AG04449 (cell line): ENCODE results near the gene PPP6R1.

Source experiments
- CTCF ChIA-PET: fragments of 350-600 bp; formaldehyde crosslinking; extraction: SDS; loops from one replicate; lab custom pipeline; 2021; ENCODE audit warnings: antibody characterized with exemption; lab: Yijun Ruan, JAX
- POLR2A ChIA-PET: fragments of 400-600, 350-600 bp; formaldehyde crosslinking; extraction: SDS; loops from one replicate; lab custom pipeline; 2020; ENCODE audit warnings: antibody characterized with exemption, inconsistent platforms; lab: Yijun Ruan, JAX
- DNase-seq: peaks from one replicate; pipeline ENCODE4 v3.0.0-alpha.2; 2010; ENCODE audit warnings: low read depth, low spot score
- H3K4me3 ChIP-seq: 2 replicates; pipeline ENCODE4 v1.5.1; 2011; ENCODE audit warnings: low read depth, mild to moderate bottlenecking, control low read depth, low read length
- CTCF ChIP-seq: IDR thresholded peaks from one replicate; pipeline ENCODE4 v1.5.1; 2011; ENCODE audit warnings: mild to moderate bottlenecking, moderate library complexity, low read length, control low read depth, inconsistent platforms; ENCODE audit not compliant: insufficient read depth; ENCODE audit errors: missing control alignments

PPP6R1 gene

GRCh38 chr19:55265173-55265572, 6.4 kb upstream of the PPP6R1 start:
- CTCF ChIA-PET = no interaction called here
- DNase-seq = no peak
- TF ChIP-seq CTCF = no peak
- no peak overlapping the region for H3K4me3 ChIP-seq
- POLR2A ChIA-PET = no interaction called here

- no peak overlapping the region for H3K4me3 ChIP-seq
- ChIA-PET POLR2A (no interaction called here), CTCF (no interaction called here)
- no peak for TF ChIP-seq CTCF
- DNase-seq = no peak
Measured at GRCh38 chr19:55264531-55264930, 5.7 kb upstream of the PPP6R1 start.

GRCh38 chr19:55262359-55262758, 3.5 kb upstream of the PPP6R1 start:
- no peak overlapping the region for H3K4me3 ChIP-seq
- POLR2A ChIA-PET = interaction anchor here (1.0 kb wide), 1 partner anchor 16 kb away, joined by 3 read pairs; no protein-coding TSS in a partner anchor
- CTCF ChIA-PET = interaction anchor here (1.0 to 1.7 kb wide), 2 partner anchors 52 to 156 kb away, joined by 3 to 5 read pairs; no protein-coding TSS in a partner anchor
- DNase-seq = no peak
- no peak for TF ChIP-seq CTCF

GRCh38 chr19:55261671-55262126, 2.9 kb upstream of the PPP6R1 start:
- DNase-seq = no peak
- ChIA-PET CTCF (interaction anchor here (0.8 kb wide), 1 partner anchor 40 kb away, joined by 3 read pairs; no protein-coding TSS in a partner anchor), POLR2A (interaction anchor here (1.0 kb wide), 1 partner anchor 17 kb away, joined by 3 read pairs; no protein-coding TSS in a partner anchor)
- H3K4me3 ChIP-seq = no peak overlapping the region
- no peak for TF ChIP-seq CTCF

- H3K4me3 ChIP-seq = peak overlapping the region; percentile 52
- no peak for DNase-seq
- ChIA-PET CTCF (interaction anchor here (0.6 to 1.9 kb wide), 12 partner anchors 9 to 208 kb away, joined by 3 to 7 read pairs (median 3); no protein-coding TSS in a partner anchor), POLR2A (interaction anchor here (0.7 to 2.3 kb wide), 16 partner anchors 10 to 217 kb away, joined by 3 to 22 read pairs (median 4); partner anchors contain the start of genes HSPBP1, KMT5C, TMEM238 and UBE2S)
- no peak for TF ChIP-seq CTCF
Measured at GRCh38 chr19:55259540-55260210, 858 bp upstream of the PPP6R1 start.

GRCh38 chr19:55258476-55258827, 365 bp downstream of the PPP6R1 start:
- CTCF ChIA-PET = interaction anchor here (1.0 kb wide), 1 partner anchor 36 kb away, joined by 3 read pairs; no protein-coding TSS in a partner anchor
- no peak for DNase-seq
- POLR2A ChIA-PET = interaction anchor here (0.9 to 2.3 kb wide), 7 partner anchors 22 to 160 kb away, joined by 3 to 22 read pairs (median 7); partner anchors contain the start of genes HSPBP1, KMT5C and UBE2S
- no peak for TF ChIP-seq CTCF
- peak overlapping the region; percentile 92 for H3K4me3 ChIP-seq
